ENCODE results near the gene LHPP.

Gene LHPP

GRCh38 chr10:124509880-124510632 is 48.4 kb downstream of the LHPP start:
- H2BK120ac ChIP-seq (ENCODE audit: low read depth, low read length) = no peak overlapping the region
- no peak overlapping the region for H4K8ac ChIP-seq (ENCODE audit: low read depth, low read length)
- no peak overlapping the region for H2AFZ ChIP-seq (ENCODE audit: low read length)
- no peak overlapping the region for H2BK5ac ChIP-seq (ENCODE audit: low read length)
- no peak overlapping the region for H2BK15ac ChIP-seq (ENCODE audit: low read length)
- peaks cover 0 to 3% of the 10 kb centered on the region in 2 donors for H3K4me1 ChIP-seq (ENCODE audit: control insufficient read depth in 2 of 2, insufficient read depth in 1 of 2, low read depth in 1 of 2, low read length in 2 of 2)
- H3K36me3 ChIP-seq (replicated peaks in 1 of 2; ENCODE audit: control insufficient read depth in 2 of 2, insufficient read depth in 2 of 2, low read length in 2 of 2) = no peaks in the 10 kb centered on the region
- no peak for DNase-seq (ENCODE audit: low spot score)
- H2BK12ac ChIP-seq (ENCODE audit: low read length) = no peak overlapping the region
- no peaks in the 10 kb centered on the region for H3K9me3 ChIP-seq (replicated peaks in 1 of 2; ENCODE audit: control insufficient read depth in 2 of 2, insufficient read depth in 1 of 2, low read depth in 1 of 2, low read length in 2 of 2)
- WGBS, 2 donors (ENCODE audit: extremely low coverage in 2 of 2, insufficient read length in 2 of 2, insufficient replicate concordance in 1 of 2) = no CpG with 5 or more reads among the region's 27 CpGs
- H3K79me1 ChIP-seq (ENCODE audit: low read depth, low read length) = no peaks in the 10 kb centered on the region
- no peak overlapping the region for H3K4me2 ChIP-seq (ENCODE audit: insufficient read depth, low read length, poor library complexity, severe bottlenecking)
- H3K27me3 ChIP-seq (ENCODE audit: control insufficient read depth in 3 of 3, insufficient read depth in 3 of 3, low read depth in 1 of 3, low read length in 3 of 3) = no peaks in the 10 kb centered on the region
- no peak overlapping the region for H3K23ac ChIP-seq (ENCODE audit: low read depth, low read length, poor library complexity)
- no peak overlapping the region for H4K91ac ChIP-seq (ENCODE audit: low read depth, low read length, poor library complexity)
- H3K18ac ChIP-seq (ENCODE audit: low read length) = peak overlapping the region; percentile 25
- no peak overlapping the region for H3K9ac ChIP-seq (ENCODE audit: low read depth, low read length, poor library complexity)
- no peak overlapping the region for H3K14ac ChIP-seq (ENCODE audit: low read length)
- no peak overlapping the region for H3K27ac ChIP-seq (replicated peaks; ENCODE audit: low read length)
- H3K4ac ChIP-seq (ENCODE audit: low read length) = no peak overlapping the region
- no peak overlapping the region for H3K4me3 ChIP-seq (ENCODE audit: low read length in 2 of 2)
- no peak overlapping the region for H2AK5ac ChIP-seq (ENCODE audit: low read depth, low read length)

DNA sequence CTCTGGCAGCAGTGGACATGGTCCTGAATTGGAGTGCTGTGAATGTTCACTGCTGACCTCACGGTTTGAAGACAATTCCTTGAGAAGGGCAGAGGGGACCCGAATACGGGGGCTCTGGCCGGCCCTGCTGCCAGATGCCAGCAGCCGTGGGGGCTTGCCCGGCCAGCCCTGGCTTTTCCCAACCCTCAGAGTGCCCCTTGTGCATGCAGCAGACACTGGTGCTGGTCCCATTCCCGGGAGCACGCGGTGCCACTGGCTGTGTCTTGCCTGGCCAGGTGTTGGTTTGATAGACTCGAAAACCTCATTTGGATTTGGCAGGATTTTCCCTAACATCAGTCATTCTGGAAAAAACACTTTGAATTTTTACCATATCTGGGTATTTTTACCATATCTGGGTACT is 49.1 kb downstream of the LHPP start:
- Histone ChIP-seq H3K9ac (ENCODE audit: low read depth, low read length, poor library complexity) (no peak overlapping the region), H2BK120ac (ENCODE audit: low read depth, low read length) (no peak overlapping the region), H3K14ac (ENCODE audit: low read length) (no peak overlapping the region), H3K4me3 (ENCODE audit: low read length in 2 of 2) (no peak overlapping the region), H3K36me3 (replicated peaks in 1 of 2; ENCODE audit: control insufficient read depth in 2 of 2, insufficient read depth in 2 of 2, low read length in 2 of 2) (no peaks in the 10 kb centered on the region), H2BK12ac (ENCODE audit: low read length) (no peak overlapping the region), H3K23ac (ENCODE audit: low read depth, low read length, poor library complexity) (no peak overlapping the region), H2AK5ac (ENCODE audit: low read depth, low read length) (no peak overlapping the region), H2BK15ac (ENCODE audit: low read length) (no peak overlapping the region), H3K4me2 (ENCODE audit: insufficient read depth, low read length, poor library complexity, severe bottlenecking) (no peak overlapping the region), H3K4ac (ENCODE audit: low read length) (no peak overlapping the region), H3K27ac (replicated peaks; ENCODE audit: low read length) (no peak overlapping the region), H3K18ac (ENCODE audit: low read length) (no peak overlapping the region), H3K79me1 (ENCODE audit: low read depth, low read length) (no peaks in the 10 kb centered on the region), H3K27me3 (ENCODE audit: control insufficient read depth in 3 of 3, insufficient read depth in 3 of 3, low read depth in 1 of 3, low read length in 3 of 3) (no peaks in the 10 kb centered on the region), H2BK5ac (ENCODE audit: low read length) (no peak overlapping the region), H3K4me1 (ENCODE audit: control insufficient read depth in 2 of 2, insufficient read depth in 1 of 2, low read depth in 1 of 2, low read length in 2 of 2) (peaks cover 0 to 3% of the 10 kb centered on the region in 2 donors), H4K91ac (ENCODE audit: low read depth, low read length, poor library complexity) (no peak overlapping the region), H4K8ac (ENCODE audit: low read depth, low read length) (no peak overlapping the region), H3K9me3 (replicated peaks in 1 of 2; ENCODE audit: control insufficient read depth in 2 of 2, insufficient read depth in 1 of 2, low read depth in 1 of 2, low read length in 2 of 2) (no peaks in the 10 kb centered on the region), H2AFZ (ENCODE audit: low read length) (no peak overlapping the region)
- no CpG with 5 or more reads among the region's 10 CpGs for WGBS, 2 donors (ENCODE audit: extremely low coverage in 2 of 2, insufficient read length in 2 of 2, insufficient replicate concordance in 1 of 2)
- no peak for DNase-seq (ENCODE audit: low spot score)

GRCh38 chr10:124511205-124512039 is 49.8 kb downstream of the LHPP start:
- no CpG with 5 or more reads among the region's 16 CpGs for WGBS, 2 donors (ENCODE audit: extremely low coverage in 2 of 2, insufficient read length in 2 of 2, insufficient replicate concordance in 1 of 2)
- Histone ChIP-seq H2BK15ac (ENCODE audit: low read length) (no peak overlapping the region), H2BK12ac (ENCODE audit: low read length) (no peak overlapping the region), H3K27me3 (ENCODE audit: control insufficient read depth in 3 of 3, insufficient read depth in 3 of 3, low read depth in 1 of 3, low read length in 3 of 3) (no peaks in the 10 kb centered on the region), H4K8ac (ENCODE audit: low read depth, low read length) (no peak overlapping the region), H3K27ac (replicated peaks; ENCODE audit: low read length) (no peak overlapping the region), H3K9me3 (replicated peaks in 1 of 2; ENCODE audit: control insufficient read depth in 2 of 2, insufficient read depth in 1 of 2, low read depth in 1 of 2, low read length in 2 of 2) (no peaks in the 10 kb centered on the region), H3K4me2 (ENCODE audit: insufficient read depth, low read length, poor library complexity, severe bottlenecking) (no peak overlapping the region), H3K23ac (ENCODE audit: low read depth, low read length, poor library complexity) (no peak overlapping the region), H3K14ac (ENCODE audit: low read length) (no peak overlapping the region), H3K36me3 (replicated peaks in 1 of 2; ENCODE audit: control insufficient read depth in 2 of 2, insufficient read depth in 2 of 2, low read length in 2 of 2) (no peaks in the 10 kb centered on the region), H3K4ac (ENCODE audit: low read length) (no peak overlapping the region), H2BK120ac (ENCODE audit: low read depth, low read length) (no peak overlapping the region), H3K4me1 (ENCODE audit: control insufficient read depth in 2 of 2, insufficient read depth in 1 of 2, low read depth in 1 of 2, low read length in 2 of 2) (peaks cover 0 to 3% of the 10 kb centered on the region in 2 donors), H3K18ac (ENCODE audit: low read length) (no peak overlapping the region), H2BK5ac (ENCODE audit: low read length) (no peak overlapping the region), H4K91ac (ENCODE audit: low read depth, low read length, poor library complexity) (no peak overlapping the region), H2AFZ (ENCODE audit: low read length) (no peak overlapping the region), H2AK5ac (ENCODE audit: low read depth, low read length) (no peak overlapping the region), H3K4me3 (ENCODE audit: low read length in 2 of 2) (no peak overlapping the region), H3K9ac (ENCODE audit: low read depth, low read length, poor library complexity) (no peak overlapping the region), H3K79me1 (ENCODE audit: low read depth, low read length) (no peaks in the 10 kb centered on the region)
- DNase-seq (ENCODE audit: low spot score) = no peak

GRCh38 chr10:124512040-124512428 is 50.4 kb downstream of the LHPP start:
- Histone ChIP-seq H2BK120ac (ENCODE audit: low read depth, low read length) (no peak overlapping the region), H4K91ac (ENCODE audit: low read depth, low read length, poor library complexity) (no peak overlapping the region), H3K18ac (ENCODE audit: low read length) (no peak overlapping the region), H3K23ac (ENCODE audit: low read depth, low read length, poor library complexity) (no peak overlapping the region), H3K9ac (ENCODE audit: low read depth, low read length, poor library complexity) (no peak overlapping the region), H3K14ac (ENCODE audit: low read length) (no peak overlapping the region), H3K27ac (replicated peaks; ENCODE audit: low read length) (no peak overlapping the region), H3K36me3 (replicated peaks in 1 of 2; ENCODE audit: control insufficient read depth in 2 of 2, insufficient read depth in 2 of 2, low read length in 2 of 2) (no peaks in the 10 kb centered on the region), H2AFZ (ENCODE audit: low read length) (no peak overlapping the region), H2BK5ac (ENCODE audit: low read length) (no peak overlapping the region), H3K4me1 (ENCODE audit: control insufficient read depth in 2 of 2, insufficient read depth in 1 of 2, low read depth in 1 of 2, low read length in 2 of 2) (peaks cover 0 to 3% of the 10 kb centered on the region in 2 donors), H4K8ac (ENCODE audit: low read depth, low read length) (no peak overlapping the region), H2BK15ac (ENCODE audit: low read length) (no peak overlapping the region), H2BK12ac (ENCODE audit: low read length) (no peak overlapping the region), H2AK5ac (ENCODE audit: low read depth, low read length) (no peak overlapping the region), H3K79me1 (ENCODE audit: low read depth, low read length) (no peaks in the 10 kb centered on the region), H3K4ac (ENCODE audit: low read length) (no peak overlapping the region), H3K9me3 (replicated peaks in 1 of 2; ENCODE audit: control insufficient read depth in 2 of 2, insufficient read depth in 1 of 2, low read depth in 1 of 2, low read length in 2 of 2) (no peaks in the 10 kb centered on the region), H3K4me2 (ENCODE audit: insufficient read depth, low read length, poor library complexity, severe bottlenecking) (no peak overlapping the region), H3K4me3 (ENCODE audit: low read length in 2 of 2) (no peak overlapping the region), H3K27me3 (ENCODE audit: control insufficient read depth in 3 of 3, insufficient read depth in 3 of 3, low read depth in 1 of 3, low read length in 3 of 3) (no peaks in the 10 kb centered on the region)
- WGBS, 2 donors (ENCODE audit: extremely low coverage in 2 of 2, insufficient read length in 2 of 2, insufficient replicate concordance in 1 of 2) = no CpG with 5 or more reads among the region's 8 CpGs
- DNase-seq (ENCODE audit: low spot score) = no peak

Measured in neuronal stem cell (in vitro differentiated cells).